ENCODE results near the gene FDXR. TPM values are rescaled to one million over a fixed set of nuclear protein-coding genes. Genes with fewer than 3 reads are reported as not detected.

The FDXR gene
- total RNA-seq, 1 donor from 2014 or later = 9.0 TPM

GRCh38 chr17:74850310-74850709, 22.5 kb downstream of the FDXR start:
- no peak for TF ChIP-seq CTCF (IDR thresholded peaks at IDR 0.05)
- peaks cover 5% of the 10 kb centered on the region for H3K4me1 Mint-ChIP-seq (ENCODE audit: low read depth)
- no peak for DNase-seq (ENCODE audit: low spot score)
- H3K27ac Mint-ChIP-seq (ENCODE audit: unreplicated experiment) = no peak overlapping the region
- peaks cover 46% of the 10 kb centered on the region for H3K27me3 Mint-ChIP-seq (ENCODE audit: low read depth)
- H3K36me3 Mint-ChIP-seq (ENCODE audit: low read depth) = no peaks in the 10 kb centered on the region
- no peak overlapping the region for H3K4me3 Mint-ChIP-seq (ENCODE audit: unreplicated experiment)
- H3K9me3 Mint-ChIP-seq (ENCODE audit: low read depth) = no peaks in the 10 kb centered on the region

GRCh38 chr17:74848656-74849399, 24.0 kb downstream of the FDXR start:
- Mint-ChIP-seq H3K4me3 (ENCODE audit: unreplicated experiment) (no peak overlapping the region), H3K9me3 (ENCODE audit: low read depth) (no peaks in the 10 kb centered on the region), H3K27ac (ENCODE audit: unreplicated experiment) (no peak overlapping the region), H3K4me1 (ENCODE audit: low read depth) (peaks cover 5% of the 10 kb centered on the region), H3K27me3 (ENCODE audit: low read depth) (peaks cover 32% of the 10 kb centered on the region), H3K36me3 (ENCODE audit: low read depth) (no peaks in the 10 kb centered on the region)
- no peak for TF ChIP-seq CTCF (IDR thresholded peaks at IDR 0.05)
- DNase-seq (ENCODE audit: low spot score) = no peak

DNA sequence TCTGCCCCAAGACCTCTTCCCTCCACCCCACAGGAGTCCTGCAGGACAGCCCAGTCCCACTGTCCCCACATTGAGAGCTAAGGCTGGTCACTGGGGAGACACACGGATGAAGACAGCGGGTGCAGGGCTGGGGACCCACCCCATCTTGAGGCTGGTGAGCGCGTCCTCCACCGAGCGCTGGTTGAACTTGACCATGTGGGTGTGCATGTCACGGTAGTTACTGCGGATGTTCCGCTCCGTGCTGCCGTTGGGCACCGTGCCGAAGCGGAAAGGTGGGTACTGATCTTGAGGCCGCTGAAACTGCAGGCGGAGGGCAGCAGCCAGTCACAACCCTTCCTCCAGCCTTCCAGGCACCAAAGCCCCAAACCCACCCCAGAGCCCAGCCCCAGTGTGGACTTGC, 26.2 kb downstream of the FDXR start:
- no peaks in the 10 kb centered on the region for H3K36me3 Mint-ChIP-seq (ENCODE audit: low read depth)
- peaks cover 20% of the 10 kb centered on the region for H3K27me3 Mint-ChIP-seq (ENCODE audit: low read depth)
- no peak overlapping the region for H3K27ac Mint-ChIP-seq (ENCODE audit: unreplicated experiment)
- H3K4me1 Mint-ChIP-seq (ENCODE audit: low read depth) = peaks cover 4% of the 10 kb centered on the region
- TF ChIP-seq CTCF (IDR thresholded peaks at IDR 0.05) = no peak
- DNase-seq (ENCODE audit: low spot score) = no peak
- H3K4me3 Mint-ChIP-seq (ENCODE audit: unreplicated experiment) = no peak overlapping the region
- H3K9me3 Mint-ChIP-seq (ENCODE audit: low read depth) = no peaks in the 10 kb centered on the region

DNA sequence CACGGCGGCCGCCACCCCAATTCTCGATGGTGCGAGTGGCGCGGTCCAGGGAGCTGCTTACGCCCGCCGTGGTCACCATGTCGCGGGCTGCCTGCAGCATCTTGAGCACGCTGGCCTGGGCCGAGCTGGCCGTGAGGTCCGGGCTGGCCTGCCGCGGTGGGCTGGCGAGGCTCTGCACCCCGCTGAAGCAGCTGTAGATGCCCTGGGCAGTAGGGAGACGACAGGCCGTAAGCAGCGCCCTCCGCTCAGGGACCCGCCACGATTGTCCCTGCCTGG, 29.5 kb downstream of the FDXR start:
- H3K9me3 Mint-ChIP-seq (ENCODE audit: low read depth) = no peaks in the 10 kb centered on the region
- no peaks in the 10 kb centered on the region for H3K27me3 Mint-ChIP-seq (ENCODE audit: low read depth)
- TF ChIP-seq CTCF (IDR thresholded peaks at IDR 0.05) = no peak

DNA sequence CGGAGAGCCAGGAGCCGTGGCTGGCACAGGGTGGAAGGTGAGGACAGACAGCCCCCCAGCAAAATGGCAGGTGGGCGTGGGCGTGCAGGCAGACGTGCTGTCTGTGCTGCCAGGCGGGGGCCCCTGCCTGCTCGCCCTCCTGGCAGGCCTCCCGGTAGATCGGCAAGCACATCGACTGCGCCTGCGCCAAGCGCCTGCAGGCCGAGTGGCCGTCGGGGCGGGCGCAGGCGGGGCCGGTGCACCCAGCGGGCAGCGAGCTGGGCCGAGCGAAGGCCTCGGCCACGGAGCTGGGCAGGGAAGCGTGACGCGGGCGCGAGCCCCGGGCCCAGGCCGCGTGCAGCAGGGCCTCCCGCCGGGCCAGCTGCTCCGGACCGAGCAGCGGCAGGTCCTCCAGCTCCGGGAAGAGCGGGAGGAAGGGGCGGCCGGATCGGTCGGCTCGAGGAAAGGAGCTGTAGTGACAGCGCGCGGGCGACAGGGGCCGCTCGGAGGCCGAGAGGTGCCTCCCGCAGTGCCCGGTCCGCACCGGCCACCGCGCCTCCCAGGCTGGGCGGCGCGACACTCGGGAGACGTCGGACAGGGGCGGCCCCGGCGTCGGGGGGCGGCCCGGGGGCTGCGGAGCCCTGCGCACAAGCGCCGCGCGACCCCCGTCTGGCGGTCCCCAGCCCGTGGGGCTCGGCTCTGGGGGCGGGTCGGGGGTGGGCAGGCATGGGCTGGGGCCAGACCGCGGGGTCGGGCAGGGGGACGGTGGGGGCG, 30.0 kb downstream of the FDXR start:
- Mint-ChIP-seq H3K27me3 (ENCODE audit: low read depth) (no peaks in the 10 kb centered on the region), H3K27ac (ENCODE audit: unreplicated experiment) (no peak overlapping the region)

More for the DNA sequence above, 29.5 kb downstream of the FDXR start:
- Mint-ChIP-seq H3K36me3 (ENCODE audit: low read depth) (no peaks in the 10 kb centered on the region), H3K27ac (ENCODE audit: unreplicated experiment) (no peak overlapping the region), H3K4me3 (ENCODE audit: unreplicated experiment) (no peak overlapping the region), H3K4me1 (ENCODE audit: low read depth) (peaks cover 13% of the 10 kb centered on the region)
- no peak for DNase-seq (ENCODE audit: low spot score)

More for the DNA sequence above, 30.0 kb downstream of the FDXR start:
- peak; percentile 82 for TF ChIP-seq CTCF (IDR thresholded peaks at IDR 0.05)
- no peaks in the 10 kb centered on the region for H3K9me3 Mint-ChIP-seq (ENCODE audit: low read depth)
- DNase-seq (ENCODE audit: low spot score) = no peak
- no peaks in the 10 kb centered on the region for H3K36me3 Mint-ChIP-seq (ENCODE audit: low read depth)
- peaks cover 13% of the 10 kb centered on the region for H3K4me1 Mint-ChIP-seq (ENCODE audit: low read depth)
- H3K4me3 Mint-ChIP-seq (ENCODE audit: unreplicated experiment) = no peak overlapping the region
